Measurements from ENCODE around the gene CALD1. TPM values are rescaled to one million over a fixed set of nuclear protein-coding genes. Genes with fewer than 3 reads are reported as not detected.

Gene CALD1
- total and polyA plus RNA-seq, 2 experiments from 2014 or later, result 132 to 842 TPM

GRCh38 chr7:134946260-134946659, 166.8 kb downstream of the CALD1 start:
- H3K4me3 Mint-ChIP-seq, result no peak overlapping the region
- peaks cover 41% of the 10 kb centered on the region for H3K36me3 Mint-ChIP-seq (ENCODE audit: low read depth)
- H3K27me3 Mint-ChIP-seq (ENCODE audit: insufficient read depth, low read depth, poor library complexity), result peaks cover 5% of the 10 kb centered on the region
- H3K27ac Mint-ChIP-seq, result no peak overlapping the region
- Histone ChIP-seq H3K36me3 (ENCODE audit: insufficient read depth) (peaks cover 34% of the 10 kb centered on the region), H3K27ac (ENCODE audit: low read depth) (no peak overlapping the region), H2AFZ (no peak overlapping the region), H4K20me1 (replicated peaks; ENCODE audit: insufficient read depth) (no peaks in the 10 kb centered on the region), H3F3A (replicated peaks; ENCODE audit: low read depth) (no peaks in the 10 kb centered on the region), H3K4me1 (ENCODE audit: insufficient read depth) (no peaks in the 10 kb centered on the region), H3K4me2 (no peak overlapping the region), H3K79me2 (replicated peaks; ENCODE audit: insufficient read depth) (no peaks in the 10 kb centered on the region), H3K9me2 (ENCODE audit: insufficient read depth) (no peaks in the 10 kb centered on the region), H3K4me3 (no peak overlapping the region), H3K27me3 (ENCODE audit: insufficient read depth) (no peaks in the 10 kb centered on the region)
- ATAC-seq (no peak), DNase-seq (ENCODE audit: low spot score) (no peak)
- H3K4me1 Mint-ChIP-seq, result peaks cover 14% of the 10 kb centered on the region
- no peaks in the 10 kb centered on the region for H3K9me3 Mint-ChIP-seq
- TF ChIP-seq EZH2 (IDR thresholded peaks at IDR 0.05; ENCODE audit: low read depth, unreplicated experiment) (no peak), REST (IDR thresholded peaks at IDR 0.05; ENCODE audit: unreplicated experiment) (no peak), CREB1 (CRISPR knock-in tag; IDR thresholded peaks at IDR 0.05; ENCODE audit: low read depth) (no peak), ZNF114 (CRISPR knock-in tag; IDR thresholded peaks at IDR 0.05) (no peak), NANOG (IDR thresholded peaks at IDR 0.05; ENCODE audit: borderline replicate concordance) (no peak), STAT1 (IDR thresholded peaks at IDR 0.05; ENCODE audit: unreplicated experiment) (no peak), CTCF (conservative IDR thresholded peaks at IDR 0.05; ENCODE audit: low read depth in 2 of 2) (no peak), ZNF462 (CRISPR knock-in tag; IDR thresholded peaks at IDR 0.05) (no peak), POLR2AphosphoS5 (IDR thresholded peaks at IDR 0.05; ENCODE audit: low read depth) (no peak), EZH2phosphoT487 (IDR thresholded peaks at IDR 0.05; ENCODE audit: unreplicated experiment) (no peak), ETS1 (IDR thresholded peaks at IDR 0.05) (no peak), ZNF331 (CRISPR knock-in tag; IDR thresholded peaks at IDR 0.05; ENCODE audit: low read depth) (no peak)

Measured in GM23338 (cell line).